ENCODE measurements around the gene FHAD1.

- no peak for TF ChIP-seq POLR2A (IDR thresholded peaks at IDR 0.05)
- TF ChIP-seq POLR2AphosphoS5 (IDR thresholded peaks at IDR 0.05; ENCODE audit: insufficient read depth in 1 of 2, low read depth in 1 of 2), result no peak
- no peak for TF ChIP-seq CTCF (IDR thresholded peaks at IDR 0.05)
Observed at GRCh38 chr1:15442759-15443158, 195.7 kb downstream of the FHAD1 start.
